CD8-positive, alpha-beta memory T cell (primary cell): ENCODE measurements around the gene RNF213. TPM values are rescaled to one million over a fixed set of nuclear protein-coding genes. Genes with fewer than 3 reads are reported as not detected.

ENCODE experiments used
- CTCF ChIA-PET: fragments of 350-600 bp; sonication (Branson Sonifier 250); formaldehyde crosslinking; loops from one replicate; lab custom pipeline; 2021; ENCODE audit warnings: antibody characterized with exemption; lab: Charles Lee
- POLR2A ChIA-PET: fragments of 350-600 bp; sonication (Branson Sonifier 250); formaldehyde crosslinking; loops from one replicate; lab custom pipeline; 2021; ENCODE audit warnings: antibody characterized with exemption; lab: Charles Lee
- DNase-seq, 5 donors: peaks; one replicate each; pipeline versions ENCODE4 v3.0.0 to v3.0.0-alpha.2; 2020 to 2022; ENCODE audit warnings: mixed read lengths in 1 of 5
- H3K27ac ChIP-seq: one replicate; pipeline ENCODE4 v1.7.0; 2013; ENCODE audit warnings: low read depth, mild to moderate bottlenecking, low read length, moderate library complexity
- H3K27me3 ChIP-seq: 2 replicates; pipeline ENCODE4 v1.7.0; 2013; ENCODE audit warnings: low read length, mild to moderate bottlenecking; ENCODE audit not compliant: insufficient read depth, poor library complexity, severe bottlenecking
- H3K36me3 ChIP-seq: 2 replicates; pipeline ENCODE4 v1.7.0; 2013; ENCODE audit warnings: mild to moderate bottlenecking, low read length, moderate library complexity; ENCODE audit not compliant: insufficient read depth
- H3K4me1 ChIP-seq: 2 replicates; pipeline ENCODE4 v1.7.0; 2013; ENCODE audit warnings: mild to moderate bottlenecking, low read length, moderate library complexity; ENCODE audit not compliant: insufficient read depth
- H3K4me3 ChIP-seq: 2 replicates; pipeline ENCODE4 v1.7.0; 2013; ENCODE audit warnings: mild to moderate bottlenecking, low read length
- H3K9me3 ChIP-seq: 2 replicates; pipeline ENCODE4 v1.7.0; 2013; ENCODE audit warnings: mild to moderate bottlenecking, low read length
- H3K27ac Mint-ChIP-seq, 8 donors: one replicate each; pipeline ENCODE4 v1.8.0; 2020 to 2021; ENCODE audit warnings: mixed read lengths in 8 of 8, mild to moderate bottlenecking in 6 of 8, inconsistent platforms in 3 of 8, moderate library complexity in 3 of 8
- H3K27me3 Mint-ChIP-seq, 2 donors: one replicate each; pipeline ENCODE4 v1.8.0; 2020 to 2021; ENCODE audit warnings: mixed read lengths in 2 of 2, mild to moderate bottlenecking in 1 of 2, moderate library complexity in 1 of 2
- H3K36me3 Mint-ChIP-seq, 3 donors: one replicate each; pipeline ENCODE4 v1.8.0; 2020 to 2021; ENCODE audit warnings: mixed read lengths in 3 of 3, inconsistent platforms in 1 of 3, mild to moderate bottlenecking in 1 of 3
- H3K4me1 Mint-ChIP-seq, 3 donors: one replicate each; pipeline ENCODE4 v1.8.0; 2020 to 2021; ENCODE audit warnings: mixed read lengths in 3 of 3, inconsistent platforms in 1 of 3, mild to moderate bottlenecking in 1 of 3
- H3K4me3 Mint-ChIP-seq, 7 donors: one replicate each; pipeline ENCODE4 v1.8.0; 2020 to 2021; ENCODE audit warnings: mixed read lengths in 7 of 7, mild to moderate bottlenecking in 6 of 7, moderate library complexity in 4 of 7, inconsistent platforms in 2 of 7
- H3K9me3 Mint-ChIP-seq, 5 donors: one replicate each; pipeline ENCODE4 v1.8.0; 2020 to 2022; ENCODE audit warnings: mixed read lengths in 5 of 5, mild to moderate bottlenecking in 3 of 5, moderate library complexity in 2 of 5, inconsistent platforms in 1 of 5
- polyA plus RNA-seq: library from polyadenylated mRNA; unstranded; fragments of 300-500 nt; fragmentation: Illumina TruSeq; gene quantifications from one replicate; pipeline ENCODE4 v1.2.3, GENCODE V29; 2021
- total RNA-seq, 2 experiments: library from RNA; stranded (reverse); gene quantifications; one replicate each; pipeline ENCODE4 v1.2.3, GENCODE V29; 2021

Gene RNF213
- total and polyA plus RNA-seq, 3 experiments from 2014 or later = 75.7 to 185 (median 184) TPM

- POLR2A ChIA-PET = interaction anchor here (0.7 kb wide), 1 partner anchor 340 kb away, joined by 3 read pairs; no protein-coding TSS in a partner anchor
- no peaks in the 10 kb centered on the region for H3K27me3 ChIP-seq
- no peak for DNase-seq
- H3K9me3 ChIP-seq = no peaks in the 10 kb centered on the region
- no peaks in the 10 kb centered on the region for H3K9me3 Mint-ChIP-seq
- peak overlapping the region in 1 of 8 donors; percentile 21 for H3K27ac Mint-ChIP-seq
- H3K27me3 Mint-ChIP-seq = peaks cover 0 to 3% of the 10 kb centered on the region in 2 donors
- no peak overlapping the region for H3K27ac ChIP-seq
- H3K4me3 ChIP-seq = no peak overlapping the region
- peaks cover 86% of the 10 kb centered on the region for H3K36me3 ChIP-seq
- peaks cover 11 to 98% (median 31%) of the 10 kb centered on the region in 3 donors for H3K36me3 Mint-ChIP-seq
- no peaks in the 10 kb centered on the region for H3K4me1 ChIP-seq
- CTCF ChIA-PET = no interaction called here
- no peaks in the 10 kb centered on the region for H3K4me1 Mint-ChIP-seq
- no peak overlapping the region for H3K4me3 Mint-ChIP-seq
Measured at GRCh38 chr17:80376531-80376930, 115.9 kb downstream of the RNF213 start.

- H3K27me3 Mint-ChIP-seq = peaks cover 0 to 3% of the 10 kb centered on the region in 2 donors
- Histone ChIP-seq H3K4me3 (no peak overlapping the region), H3K9me3 (no peaks in the 10 kb centered on the region), H3K4me1 (no peaks in the 10 kb centered on the region), H3K36me3 (peaks cover 86% of the 10 kb centered on the region), H3K27ac (no peak overlapping the region), H3K27me3 (no peaks in the 10 kb centered on the region)
- peaks cover 9 to 97% (median 33%) of the 10 kb centered on the region in 3 donors for H3K36me3 Mint-ChIP-seq
- no peak overlapping the region for H3K4me3 Mint-ChIP-seq
- CTCF ChIA-PET = no interaction called here
- POLR2A ChIA-PET = no interaction called here
- no peaks in the 10 kb centered on the region for H3K4me1 Mint-ChIP-seq
- no peak for DNase-seq
- no peaks in the 10 kb centered on the region for H3K9me3 Mint-ChIP-seq
- peak overlapping the region in 3 of 8 donors; percentile 21 to 77 (median 32) for H3K27ac Mint-ChIP-seq
Measured at GRCh38 chr17:80377798-80378197, 117.1 kb downstream of the RNF213 start.

DNA sequence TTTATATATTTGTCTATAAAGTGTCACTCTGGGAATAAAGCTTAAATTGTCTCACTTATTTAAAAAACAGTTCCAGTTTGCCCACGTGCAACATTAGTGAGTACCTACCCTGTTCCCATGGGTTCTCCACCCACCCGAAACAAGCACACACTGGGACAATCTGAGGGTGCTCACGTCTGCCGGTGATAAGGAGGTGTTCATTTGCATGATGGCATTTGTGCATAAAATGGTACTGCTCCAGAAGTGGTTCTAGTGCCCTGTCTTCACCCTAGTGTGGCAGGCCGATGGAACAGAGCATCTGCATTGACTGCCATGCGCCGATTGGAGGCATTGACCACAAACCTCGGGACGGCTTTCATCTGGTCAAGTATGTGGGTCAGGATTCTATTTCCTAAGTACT, 118.7 kb downstream of the RNF213 start:
- Histone ChIP-seq H3K27ac (no peak overlapping the region), H3K4me1 (no peaks in the 10 kb centered on the region), H3K27me3 (no peaks in the 10 kb centered on the region), H3K4me3 (no peak overlapping the region), H3K36me3 (peaks cover 89% of the 10 kb centered on the region), H3K9me3 (no peaks in the 10 kb centered on the region)
- DNase-seq = no peak
- H3K36me3 Mint-ChIP-seq = peaks cover 25 to 99% (median 47%) of the 10 kb centered on the region in 3 donors
- no peak overlapping the region for H3K4me3 Mint-ChIP-seq
- CTCF ChIA-PET = no interaction called here
- POLR2A ChIA-PET = no interaction called here
- no peaks in the 10 kb centered on the region for H3K4me1 Mint-ChIP-seq
- peaks cover 0 to 3% of the 10 kb centered on the region in 2 donors for H3K27me3 Mint-ChIP-seq
- H3K27ac Mint-ChIP-seq = peak overlapping the region in 3 of 8 donors; percentile 12 to 88 (median 54)
- no peaks in the 10 kb centered on the region for H3K9me3 Mint-ChIP-seq

DNA sequence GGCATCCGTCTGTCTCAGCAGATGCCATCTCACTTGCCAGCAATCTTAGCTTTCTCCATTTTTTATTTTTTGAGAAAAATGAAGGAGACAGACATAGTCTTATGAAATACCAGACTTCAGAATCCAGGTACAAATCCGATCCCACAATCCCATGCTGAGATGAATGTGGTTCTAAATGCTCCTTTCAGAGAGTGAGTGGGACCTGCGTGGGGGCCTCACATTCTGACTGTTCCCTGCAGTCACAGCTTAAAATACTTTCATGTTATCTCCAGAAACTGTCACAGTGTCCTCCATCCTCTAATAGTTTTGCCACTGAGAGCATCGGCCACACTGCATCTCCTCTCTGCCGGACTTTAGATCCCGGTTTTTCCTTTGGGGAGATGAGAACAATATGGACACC, 119.4 kb downstream of the RNF213 start:
- Histone ChIP-seq H3K27me3 (no peaks in the 10 kb centered on the region), H3K4me3 (no peak overlapping the region), H3K9me3 (no peaks in the 10 kb centered on the region), H3K27ac (no peak overlapping the region), H3K36me3 (peaks cover 89% of the 10 kb centered on the region), H3K4me1 (no peaks in the 10 kb centered on the region)
- Mint-ChIP-seq H3K27ac (no peak overlapping the region), H3K27me3 (peaks cover 0 to 3% of the 10 kb centered on the region in 2 donors), H3K4me1 (no peaks in the 10 kb centered on the region), H3K4me3 (no peak overlapping the region), H3K36me3 (peaks cover 26 to 99% (median 49%) of the 10 kb centered on the region in 3 donors), H3K9me3 (no peaks in the 10 kb centered on the region)
- CTCF ChIA-PET = no interaction called here
- DNase-seq = no peak
- POLR2A ChIA-PET = no interaction called here

- Histone ChIP-seq H3K9me3 (no peaks in the 10 kb centered on the region), H3K4me3 (no peak overlapping the region), H3K36me3 (peaks cover 91% of the 10 kb centered on the region), H3K27ac (no peak overlapping the region), H3K4me1 (no peaks in the 10 kb centered on the region), H3K27me3 (no peaks in the 10 kb centered on the region)
- Mint-ChIP-seq H3K4me1 (no peaks in the 10 kb centered on the region), H3K4me3 (no peak overlapping the region), H3K9me3 (no peaks in the 10 kb centered on the region), H3K27me3 (peaks cover 0 to 3% of the 10 kb centered on the region in 2 donors), H3K36me3 (peaks cover 26 to 99% (median 52%) of the 10 kb centered on the region in 3 donors), H3K27ac (no peak overlapping the region)
- ChIA-PET CTCF (no interaction called here), POLR2A (no interaction called here)
- DNase-seq = no peak
Measured at GRCh38 chr17:80380555-80381002, 119.9 kb downstream of the RNF213 start.

DNA sequence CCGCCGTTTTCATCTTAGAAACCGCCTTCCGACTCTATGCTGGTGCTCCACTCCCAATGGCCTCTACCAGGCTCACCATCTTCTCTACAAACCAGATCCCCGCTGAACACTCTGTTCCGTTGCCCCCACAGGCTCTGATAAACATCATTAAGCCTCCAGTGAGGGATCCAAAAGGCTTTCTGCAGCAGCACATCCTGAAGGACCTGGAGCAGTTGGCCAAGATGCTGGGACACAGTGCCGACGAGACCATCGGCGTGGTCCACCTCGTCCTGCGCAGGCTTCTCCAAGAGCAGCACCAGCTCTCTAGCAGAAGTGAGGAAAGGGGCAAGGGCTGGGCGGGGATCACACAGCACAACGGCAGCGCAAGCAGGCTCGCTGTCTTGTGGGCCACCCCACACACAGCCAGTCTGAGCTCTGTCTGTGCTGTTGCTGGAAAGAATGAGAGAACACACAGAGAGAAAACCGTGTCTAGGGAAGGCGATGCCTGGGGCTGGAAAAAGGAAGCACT, 120.8 kb downstream of the RNF213 start:
- no peaks in the 10 kb centered on the region for H3K4me1 ChIP-seq
- Mint-ChIP-seq H3K4me1 (no peaks in the 10 kb centered on the region), H3K9me3 (no peaks in the 10 kb centered on the region), H3K4me3 (peak overlapping the region in 1 of 7 donors; percentile 30), H3K27me3 (peaks cover 0 to 1% of the 10 kb centered on the region in 2 donors), H3K27ac (peak overlapping the region in 2 of 8 donors; percentile 26 to 50), H3K36me3 (peaks cover 26 to 99% (median 48%) of the 10 kb centered on the region in 3 donors)
- CTCF ChIA-PET = no interaction called here
- POLR2A ChIA-PET = no interaction called here
- no peaks in the 10 kb centered on the region for H3K9me3 ChIP-seq
- no peak overlapping the region for H3K4me3 ChIP-seq
- no peak for DNase-seq
- no peak overlapping the region for H3K27ac ChIP-seq
- no peaks in the 10 kb centered on the region for H3K27me3 ChIP-seq
- peaks cover 91% of the 10 kb centered on the region for H3K36me3 ChIP-seq

GRCh38 chr17:80382446-80382845, 121.8 kb downstream of the RNF213 start:
- POLR2A ChIA-PET = no interaction called here
- no peaks in the 10 kb centered on the region for H3K4me1 ChIP-seq
- H3K27ac ChIP-seq = no peak overlapping the region
- H3K4me3 ChIP-seq = no peak overlapping the region
- peaks cover 92% of the 10 kb centered on the region for H3K36me3 ChIP-seq
- H3K9me3 ChIP-seq = no peaks in the 10 kb centered on the region
- no peaks in the 10 kb centered on the region for H3K27me3 ChIP-seq
- Mint-ChIP-seq H3K27ac (peak overlapping the region in 2 of 8 donors; percentile 13 to 55), H3K36me3 (peaks cover 23 to 99% (median 42%) of the 10 kb centered on the region in 3 donors), H3K4me1 (no peaks in the 10 kb centered on the region), H3K27me3 (peaks cover 0 to 1% of the 10 kb centered on the region in 2 donors), H3K4me3 (no peak overlapping the region), H3K9me3 (no peaks in the 10 kb centered on the region)
- CTCF ChIA-PET = no interaction called here
- DNase-seq = no peak

- H3K4me1 ChIP-seq = no peaks in the 10 kb centered on the region
- H3K36me3 Mint-ChIP-seq = peaks cover 21 to 99% (median 42%) of the 10 kb centered on the region in 3 donors
- peaks cover 92% of the 10 kb centered on the region for H3K36me3 ChIP-seq
- CTCF ChIA-PET = no interaction called here
- no peak overlapping the region for H3K27ac ChIP-seq
- POLR2A ChIA-PET = no interaction called here
- H3K27me3 Mint-ChIP-seq = peaks cover 0 to 1% of the 10 kb centered on the region in 2 donors
- no peaks in the 10 kb centered on the region for H3K9me3 Mint-ChIP-seq
- H3K4me3 Mint-ChIP-seq = no peak overlapping the region
- no peak overlapping the region for H3K4me3 ChIP-seq
- peak overlapping the region in 4 of 8 donors; percentile 35 to 70 (median 55) for H3K27ac Mint-ChIP-seq
- H3K9me3 ChIP-seq = no peaks in the 10 kb centered on the region
- no peaks in the 10 kb centered on the region for H3K27me3 ChIP-seq
- H3K4me1 Mint-ChIP-seq = no peaks in the 10 kb centered on the region
- DNase-seq = no peak
Measured at GRCh38 chr17:80382956-80383355, 122.3 kb downstream of the RNF213 start.
